Kidney (tissue), 14 donors: ENCODE data around the gene S100G. TPM values are rescaled to one million over a fixed set of nuclear protein-coding genes. Genes with fewer than 3 reads are reported as not detected.

ENCODE experiments used
- DNase-seq, 5 donors: peaks; one replicate each; pipeline ENCODE4 v3.0.0-alpha.2; 2013 to 2020
- FAIRE-seq: peaks from 2 replicates; lab custom pipeline; 2012; peaks lifted over from hg19 to GRCh38; lab: Jason Lieb, UNC
- H3K27ac ChIP-seq, 2 donors: one replicate each; pipeline ENCODE4 v1.7.0; 2013; ENCODE audit warnings: low read depth in 2 of 2, low read length in 2 of 2, inconsistent platforms in 1 of 2
- H3K27me3 ChIP-seq: one replicate; pipeline ENCODE4 v1.7.1; 2013; ENCODE audit warnings: low read length, inconsistent platforms; ENCODE audit not compliant: control insufficient read depth, insufficient read depth
- H3K36me3 ChIP-seq, 3 donors: one replicate each; pipeline versions ENCODE4 v1.7.0 to v1.7.1; 2013; ENCODE audit warnings: low read length in 3 of 3, control low read depth in 1 of 3, inconsistent platforms in 1 of 3; ENCODE audit not compliant: insufficient read depth in 3 of 3, control insufficient read depth in 2 of 3
- H3K4me1 ChIP-seq, 3 donors: one replicate each; pipeline versions ENCODE4 v1.7.0 to v1.7.1; 2013; ENCODE audit warnings: low read length in 3 of 3, inconsistent platforms in 1 of 3, low read depth in 1 of 3; ENCODE audit not compliant: control insufficient read depth in 2 of 3, insufficient read depth in 2 of 3
- H3K4me3 ChIP-seq, 3 donors: one replicate each; pipeline versions ENCODE4 v1.7.0 to v1.8.1; 2013; ENCODE audit warnings: low read length in 3 of 3, control low read depth in 1 of 3, inconsistent platforms in 1 of 3
- H3K9ac ChIP-seq, 3 donors: one replicate each; pipeline versions ENCODE4 v1.7.0 to v1.7.1; 2013; ENCODE audit warnings: low read length in 3 of 3, control low read depth in 1 of 3, inconsistent platforms in 1 of 3
- H3K9me3 ChIP-seq, 3 donors: one replicate each; pipeline versions ENCODE4 v1.7.0 to v1.7.1; 2013; ENCODE audit warnings: low read length in 3 of 3, control low read depth in 1 of 3, inconsistent platforms in 1 of 3; ENCODE audit not compliant: control insufficient read depth in 2 of 3, insufficient read depth in 1 of 3
- CTCF ChIP-seq: IDR thresholded peaks from 3 replicates; pipeline ENCODE4 v1.5.1; 2012; ENCODE audit warnings: mild to moderate bottlenecking, moderate library complexity, borderline replicate concordance; ENCODE audit not compliant: insufficient read depth; ENCODE audit errors: extremely low read depth
- intact Hi-C: fragments of 100-400 bp; cut with DNase I; formaldehyde crosslinking; loops from one replicate; pipeline ENCODE4 v1.11.1; 2022
- polyA plus RNA-seq: library from polyadenylated mRNA; stranded (reverse); fragments of 350-450 nt; fragmentation: Illumina TruSeq; extraction: RNeasy Lipid Tissue Mini Kit (QIAGEN cat#74804); gene quantifications from one replicate; pipeline ENCODE4 v1.2.3, GENCODE V29; 2014; ENCODE audit warnings: low read depth, low replicate concordance; ENCODE audit not compliant: insufficient read depth
- total RNA-seq: library from RNA; stranded (reverse); fragmentation: NEBNext Ultra II Directional; extraction: Animal tissue kit (Norgen Biotek cat#: 25700); gene quantifications from one replicate; pipeline ENCODE4 v1.2.1, GENCODE V29; 2021
- donor health status: control.
- donor health status: control.
- donor health status: control.
- donor health status: control.
- donor health status: control.
- donor health status: DM: yes; HTN: yes; CAD: no.
- donor health status: Normal renal cell carcinoma (clear cell type).

Gene S100G
- total and polyA plus RNA-seq, 2 donors from 2014 or later, result not detected

GRCh38 chrX:16696956-16697355 is 47.0 kb downstream of the S100G start:
- DNase-seq (no peak), FAIRE-seq (no peak)
- H3K4me3 ChIP-seq, result no peak overlapping the region
- H3K9me3 ChIP-seq, result no peaks in the 10 kb centered on the region
- intact Hi-C loops, result no loop called here
- no peak overlapping the region for H3K27ac ChIP-seq
- TF ChIP-seq CTCF, result no peak
- H3K27me3 ChIP-seq, result no peaks in the 10 kb centered on the region
- no peaks in the 10 kb centered on the region for H3K4me1 ChIP-seq
- no peak overlapping the region for H3K9ac ChIP-seq
- H3K36me3 ChIP-seq, result no peaks in the 10 kb centered on the region

GRCh38 chrX:16699389-16699788 is 49.4 kb downstream of the S100G start:
- Histone ChIP-seq H3K27ac (no peak overlapping the region), H3K27me3 (no peaks in the 10 kb centered on the region), H3K4me3 (no peak overlapping the region), H3K36me3 (no peaks in the 10 kb centered on the region), H3K9me3 (no peaks in the 10 kb centered on the region), H3K9ac (no peak overlapping the region), H3K4me1 (no peaks in the 10 kb centered on the region)
- intact Hi-C loops, result no loop called here
- TF ChIP-seq CTCF, result no peak
- FAIRE-seq (no peak), DNase-seq (no peak)

GRCh38 chrX:16700734-16701133 is 50.8 kb downstream of the S100G start:
- intact Hi-C loops, result no loop called here
- Histone ChIP-seq H3K9ac (no peak overlapping the region), H3K4me3 (no peak overlapping the region), H3K36me3 (no peaks in the 10 kb centered on the region), H3K27me3 (no peaks in the 10 kb centered on the region), H3K9me3 (no peaks in the 10 kb centered on the region), H3K27ac (no peak overlapping the region), H3K4me1 (no peaks in the 10 kb centered on the region)
- DNase-seq (no peak), FAIRE-seq (no peak)
- TF ChIP-seq CTCF, result no peak
